SH-SY5Y (cell line): ENCODE measurements around the gene FBLN2.

ENCODE experiments used
- GATA2 ChIP-seq: IDR thresholded peaks from 2 replicates; pipeline ENCODE4 v1.6.1; 2011; ENCODE audit warnings: mild to moderate bottlenecking, low read depth, low read length
- GATA3 ChIP-seq: IDR thresholded peaks from 2 replicates; pipeline ENCODE4 v1.6.1; 2011; ENCODE audit warnings: low read depth, mild to moderate bottlenecking, low read length, moderate library complexity

DNA sequence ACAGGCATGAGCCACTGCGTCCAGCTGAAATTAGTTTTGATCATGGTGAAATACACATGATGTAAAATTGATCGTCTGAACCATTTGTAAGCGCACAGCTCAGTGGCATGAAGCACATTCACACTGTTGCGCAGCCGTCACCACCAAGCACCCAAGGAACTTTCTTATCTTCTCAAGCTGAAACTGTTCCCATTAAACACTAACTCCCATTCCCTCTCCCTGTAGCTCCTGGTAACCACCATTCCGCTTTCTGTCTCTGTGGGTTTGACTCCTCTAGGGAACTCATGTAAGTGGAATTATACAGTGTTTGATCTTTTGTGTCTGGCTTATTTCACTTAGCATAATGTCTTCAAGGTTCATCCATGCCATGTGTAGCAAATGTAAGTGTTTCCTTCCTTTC is 62.3 kb downstream of the FBLN2 start:
- no peak for TF ChIP-seq GATA2
- no peak for TF ChIP-seq GATA3
